ENCODE results near the gene FBXL7. TPM values are rescaled to one million over a fixed set of nuclear protein-coding genes. Genes with fewer than 3 reads are reported as not detected.

FBXL7 gene
- total RNA-seq (2014; rRNA removed; shearing (Covaris generic)) = not detected in 2 replicates
- total RNA-seq (2022) = not detected in 2 replicates
- Bru-seq, nascent RNA = percentile 2 among the genes with signal in this experiment
- percentile 2 among the genes with signal in this experiment for BruChase-seq, experiment 1, labeled RNA remaining after a 6-hour chase
- percentile 2 among the genes with signal in this experiment for BruChase-seq, experiment 2, labeled RNA remaining after a 2-hour chase
- long read RNA-seq = 0 reads

DNA sequence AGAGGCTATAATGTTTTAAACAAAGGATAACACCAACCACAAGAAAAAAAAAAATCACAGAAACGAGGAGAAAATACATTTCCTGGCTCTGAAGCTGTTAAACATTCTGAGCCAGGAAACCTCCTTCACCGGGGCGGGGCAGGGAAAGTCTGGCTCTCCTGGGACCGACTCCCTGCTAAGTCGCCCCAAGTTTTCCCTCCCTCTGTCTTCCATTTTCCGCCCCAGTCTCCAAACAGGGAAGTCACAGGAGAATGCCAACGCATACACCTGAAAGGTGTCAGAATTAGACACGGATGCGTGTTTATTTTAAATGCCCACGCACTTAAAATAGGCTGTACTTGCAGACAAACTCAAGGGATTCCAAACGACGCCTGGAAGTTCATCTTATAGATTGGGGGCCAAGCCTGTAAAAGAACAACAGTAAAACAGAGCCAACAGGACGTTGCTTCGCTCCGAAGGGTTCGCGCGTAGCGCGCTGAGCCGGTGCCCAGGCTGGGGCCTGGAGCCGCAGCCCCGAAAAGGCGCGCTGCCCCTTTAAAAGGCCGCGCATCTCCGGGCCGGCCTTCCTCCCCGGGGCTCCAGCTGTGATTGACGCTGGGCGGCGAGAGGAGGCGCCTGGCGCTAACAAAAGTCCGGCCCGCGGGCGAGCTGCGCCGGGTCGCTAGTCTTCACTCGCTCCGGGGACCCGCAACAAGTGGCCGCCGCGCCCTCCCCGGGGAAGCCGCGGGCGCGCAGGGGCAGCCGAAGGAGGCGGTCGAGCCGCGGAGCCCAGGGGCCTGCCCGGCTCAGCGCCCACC, at the start of gene FBXL7:
FBXL7 (plus strand) TSS at position 653 of the 797 bp plus-strand sequence.
- no peaks in the 10 kb centered on the region for H3K9me3 ChIP-seq (ENCODE audit: low read length)
- ChIA-PET POLR2A (no interaction called here), CTCF (ENCODE audit: unreplicated experiment) (no interaction called here)
- no peak within 1 kb of the TSS for H3K27ac ChIP-seq (ENCODE audit: low read depth, low read length, poor library complexity, severe bottlenecking)
- H4K20me1 ChIP-seq (ENCODE audit: insufficient read depth, low read length) = no peaks in the 10 kb centered on the region
- intact Hi-C loops (cut with micrococcal nuclease; ENCODE audit: unreplicated experiment) = no loop called here
- no peak for DNase-seq (ENCODE audit: low spot score)
- no peak within 1 kb of the TSS for H3K4me3 ChIP-seq (ENCODE audit: low read depth, low read length, poor library complexity, severe bottlenecking)
- H3K4me2 ChIP-seq (ENCODE audit: low read length) = no peak within 1 kb of the TSS
- no peaks in the 10 kb centered on the region for H3K79me2 ChIP-seq (ENCODE audit: insufficient read depth, low read depth, low read length)
- TF ChIP-seq EZH2phosphoT487 (IDR thresholded peaks at IDR 0.05; ENCODE audit: borderline replicate concordance, low read depth, low read length) (no peak), CTCF (conservative IDR thresholded peaks at IDR 0.05; ENCODE audit: low read length) (no peak)
- H3K9me2 ChIP-seq (ENCODE audit: insufficient read depth, low read length) = no peaks in the 10 kb centered on the region
- no TSS peak for BruUV-seq (replicated peaks)
- H3K4me1 ChIP-seq (ENCODE audit: insufficient read depth, low read length, poor library complexity, severe bottlenecking) = no peaks in the 10 kb centered on the region
- no peaks in the 10 kb centered on the region for H3K36me3 ChIP-seq (ENCODE audit: insufficient read depth, low read length)
- no peak within 1 kb of the TSS for H2AFZ ChIP-seq (ENCODE audit: low read length)

- Histone ChIP-seq H3K9me2 (ENCODE audit: insufficient read depth, low read length) (no peaks in the 10 kb centered on the region; the same call in 1 of the 2 replicates), H3K36me3 (ENCODE audit: insufficient read depth, low read length) (no peaks in the 10 kb centered on the region), H3K79me2 (ENCODE audit: insufficient read depth, low read depth, low read length) (no peaks in the 10 kb centered on the region), H3K4me1 (ENCODE audit: insufficient read depth, low read length, poor library complexity, severe bottlenecking) (no peaks in the 10 kb centered on the region), H4K20me1 (ENCODE audit: insufficient read depth, low read length) (no peaks in the 10 kb centered on the region), H3K27ac (ENCODE audit: low read depth, low read length, poor library complexity, severe bottlenecking) (no peak overlapping the region), H3K4me3 (ENCODE audit: low read depth, low read length, poor library complexity, severe bottlenecking) (no peak overlapping the region), H2AFZ (ENCODE audit: low read length) (no peak overlapping the region), H3K9me3 (ENCODE audit: low read length) (no peaks in the 10 kb centered on the region), H3K4me2 (ENCODE audit: low read length) (no peak overlapping the region)
- intact Hi-C loops (cut with micrococcal nuclease; ENCODE audit: unreplicated experiment) = no loop called here
- no peak for TF ChIP-seq CTCF (conservative IDR thresholded peaks at IDR 0.05; ENCODE audit: low read length)
- no peak for TF ChIP-seq EZH2phosphoT487 (IDR thresholded peaks at IDR 0.05; ENCODE audit: borderline replicate concordance, low read depth, low read length)
- BruUV-seq (replicated peaks) = no TSS peak
- no peak for DNase-seq (ENCODE audit: low spot score)
- ChIA-PET CTCF (ENCODE audit: unreplicated experiment) (no interaction called here), POLR2A (no interaction called here)
These were observed 49.5 kb upstream of the FBXL7 start for GRCh38 chr5:15450473-15450872.

GRCh38 chr5:15450949-15451348, 49.0 kb upstream of the FBXL7 start:
- H3K4me2 ChIP-seq (ENCODE audit: low read length) = no peak overlapping the region
- DNase-seq (ENCODE audit: low spot score) = no peak
- ChIA-PET CTCF (ENCODE audit: unreplicated experiment) (no interaction called here), POLR2A (no interaction called here)
- TF ChIP-seq EZH2phosphoT487 (IDR thresholded peaks at IDR 0.05; ENCODE audit: borderline replicate concordance, low read depth, low read length) (no peak), CTCF (conservative IDR thresholded peaks at IDR 0.05; ENCODE audit: low read length) (no peak)
- intact Hi-C loops (cut with micrococcal nuclease; ENCODE audit: unreplicated experiment) = no loop called here
- no peaks in the 10 kb centered on the region for H4K20me1 ChIP-seq (ENCODE audit: insufficient read depth, low read length)
- no peaks in the 10 kb centered on the region for H3K36me3 ChIP-seq (ENCODE audit: insufficient read depth, low read length)
- H3K27ac ChIP-seq (ENCODE audit: low read depth, low read length, poor library complexity, severe bottlenecking) = no peak overlapping the region
- no peaks in the 10 kb centered on the region for H3K79me2 ChIP-seq (ENCODE audit: insufficient read depth, low read depth, low read length)
- no peaks in the 10 kb centered on the region for H3K9me3 ChIP-seq (ENCODE audit: low read length)
- H3K9me2 ChIP-seq (ENCODE audit: insufficient read depth, low read length) = no peaks in the 10 kb centered on the region; the same call in 1 of the 2 replicates
- no peaks in the 10 kb centered on the region for H3K4me1 ChIP-seq (ENCODE audit: insufficient read depth, low read length, poor library complexity, severe bottlenecking)
- no peak overlapping the region for H3K4me3 ChIP-seq (ENCODE audit: low read depth, low read length, poor library complexity, severe bottlenecking)
- no TSS peak for BruUV-seq (replicated peaks)
- no peak overlapping the region for H2AFZ ChIP-seq (ENCODE audit: low read length)
